ENCODE data around the gene CORIN.
A peak's percentile ranks its signal among the peaks of the same experiment; 100 is the strongest.

The CORIN gene

DNA sequence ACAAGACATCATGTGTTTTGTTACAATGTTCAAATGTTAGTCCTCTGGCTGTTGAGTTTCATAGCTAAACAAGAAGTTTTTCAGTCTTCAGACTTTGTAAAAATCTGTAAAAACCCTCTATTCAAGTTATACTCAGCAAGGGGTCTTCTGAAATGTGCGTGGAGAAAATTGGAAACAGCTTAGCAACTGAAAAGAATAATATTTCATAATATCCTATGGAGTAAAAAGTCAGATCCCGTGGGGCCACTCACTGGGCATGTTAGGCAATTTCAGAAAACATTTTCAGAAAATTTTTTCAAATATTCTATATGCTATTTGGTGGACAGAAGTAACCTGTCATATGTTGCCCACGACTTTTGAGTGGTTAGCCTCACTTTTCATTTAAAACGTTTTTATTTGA, 118.3 kb downstream of the CORIN start:
- Histone ChIP-seq H3K4me3 (ENCODE audit: low read depth, low read length) (no peak overlapping the region), H3K9me3 (ENCODE audit: control insufficient read depth, insufficient read depth, low read depth, low read length) (no peaks in the 10 kb centered on the region), H3K4me1 (ENCODE audit: control insufficient read depth, insufficient read depth, low read length) (no peaks in the 10 kb centered on the region), H3K27ac (ENCODE audit: extremely low read depth, low read depth, low read length) (no peak overlapping the region), H3K36me3 (ENCODE audit: control insufficient read depth in 2 of 2, insufficient read depth in 1 of 2, low read length in 2 of 2) (no peaks in the 10 kb centered on the region)
- TF ChIP-seq ZNF354C (tag by site-specific recombination; IDR thresholded peaks at IDR 0.05; ENCODE audit: borderline replicate concordance, low read depth) (no peak), ZNF785 (tag by site-specific recombination; IDR thresholded peaks at IDR 0.05) (no peak), ZBTB1 (tag by site-specific recombination; IDR thresholded peaks at IDR 0.05) (no peak), ZNF155 (tag by site-specific recombination; IDR thresholded peaks at IDR 0.05) (no peak), ZSCAN30 (tag by site-specific recombination; IDR thresholded peaks at IDR 0.05) (no peak)
- CTCF ChIA-PET: no interaction called here
- POLR2A ChIA-PET: no interaction called here

DNA sequence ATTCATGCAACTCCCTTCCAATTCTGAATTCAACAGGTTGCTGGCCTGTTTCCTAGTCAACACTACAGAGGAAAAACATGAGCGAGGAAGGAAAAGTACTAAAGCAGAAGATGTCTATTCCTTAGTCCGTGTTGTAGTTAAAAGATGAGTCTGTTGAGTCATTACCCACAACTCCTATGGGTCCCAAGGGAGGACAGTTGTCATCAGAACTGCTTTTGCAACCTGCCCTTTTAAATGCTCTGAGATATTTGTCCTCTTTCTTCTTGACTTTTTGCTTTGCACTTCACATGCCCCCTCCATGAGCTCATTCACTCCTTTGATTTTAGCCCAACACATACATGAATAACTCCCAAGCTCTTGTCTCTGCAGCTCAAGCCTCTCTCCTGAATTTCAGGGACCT, 119.2 kb downstream of the CORIN start:
- TF ChIP-seq, protein P1, sequence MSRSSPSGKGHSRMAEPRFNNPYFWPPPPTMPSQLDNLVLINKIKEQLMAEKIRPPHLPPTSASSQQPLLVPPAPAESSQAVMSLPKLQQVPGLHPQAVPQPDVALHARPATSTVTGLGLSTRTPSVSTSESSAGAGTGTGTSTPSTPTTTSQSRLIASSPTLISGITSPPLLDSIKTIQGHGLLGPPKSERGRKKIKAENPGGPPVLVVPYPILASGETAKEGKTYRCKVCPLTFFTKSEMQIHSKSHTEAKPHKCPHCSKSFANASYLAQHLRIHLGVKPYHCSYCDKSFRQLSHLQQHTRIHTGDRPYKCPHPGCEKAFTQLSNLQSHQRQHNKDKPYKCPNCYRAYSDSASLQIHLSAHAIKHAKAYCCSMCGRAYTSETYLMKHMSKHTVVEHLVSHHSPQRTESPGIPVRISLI (tag by site-specific recombination; IDR thresholded peaks at IDR 0.05): no peak
- TF ChIP-seq ZIC2 (tag by site-specific recombination; IDR thresholded peaks at IDR 0.05) (no peak), SCRT2 (tag by site-specific recombination; IDR thresholded peaks at IDR 0.05) (peak; percentile 57)
- no peaks in the 10 kb centered on the region for H3K4me1 ChIP-seq (ENCODE audit: control insufficient read depth, insufficient read depth, low read length)
- CTCF ChIA-PET: no interaction called here
- POLR2A ChIA-PET: no interaction called here
- H3K4me3 ChIP-seq (ENCODE audit: low read depth, low read length): no peak overlapping the region
- H3K27ac ChIP-seq (ENCODE audit: extremely low read depth, low read depth, low read length): no peak overlapping the region
- no peaks in the 10 kb centered on the region for H3K9me3 ChIP-seq (ENCODE audit: control insufficient read depth, insufficient read depth, low read depth, low read length)
- no peaks in the 10 kb centered on the region for H3K36me3 ChIP-seq (ENCODE audit: control insufficient read depth in 2 of 2, insufficient read depth in 1 of 2, low read length in 2 of 2)

DNA sequence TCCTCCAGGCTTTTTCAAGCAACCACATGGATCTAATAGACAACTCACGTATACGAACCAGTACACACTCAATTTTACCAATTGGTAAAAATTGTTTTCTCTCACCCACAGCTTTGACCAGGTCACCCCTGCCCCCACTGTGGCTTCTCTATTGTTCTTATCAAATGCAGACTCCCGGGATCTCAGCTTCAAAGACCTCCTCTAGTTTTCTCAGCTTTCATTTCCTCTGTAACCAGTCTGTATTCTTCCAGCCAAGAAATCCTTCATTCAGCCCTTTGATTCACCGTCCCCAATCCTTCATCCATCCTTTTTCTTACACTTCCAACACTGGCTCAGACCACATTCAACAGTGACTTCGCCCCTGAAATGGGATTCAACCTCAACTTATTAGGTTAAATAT, 120.7 kb downstream of the CORIN start:
- CTCF ChIA-PET: interaction anchor here (1.6 kb wide), 1 partner anchor 11 kb away, joined by 4 read pairs; no protein-coding TSS in a partner anchor
- Histone ChIP-seq H3K4me3 (ENCODE audit: low read depth, low read length) (no peak overlapping the region), H3K36me3 (ENCODE audit: control insufficient read depth in 2 of 2, insufficient read depth in 1 of 2, low read length in 2 of 2) (no peaks in the 10 kb centered on the region), H3K4me1 (ENCODE audit: control insufficient read depth, insufficient read depth, low read length) (no peaks in the 10 kb centered on the region), H3K9me3 (ENCODE audit: control insufficient read depth, insufficient read depth, low read depth, low read length) (no peaks in the 10 kb centered on the region), H3K27ac (ENCODE audit: extremely low read depth, low read depth, low read length) (no peak overlapping the region)
- no peak for TF ChIP-seq ZNF132 (tag by site-specific recombination; IDR thresholded peaks at IDR 0.05; ENCODE audit: borderline replicate concordance)
- POLR2A ChIA-PET: no interaction called here

DNA sequence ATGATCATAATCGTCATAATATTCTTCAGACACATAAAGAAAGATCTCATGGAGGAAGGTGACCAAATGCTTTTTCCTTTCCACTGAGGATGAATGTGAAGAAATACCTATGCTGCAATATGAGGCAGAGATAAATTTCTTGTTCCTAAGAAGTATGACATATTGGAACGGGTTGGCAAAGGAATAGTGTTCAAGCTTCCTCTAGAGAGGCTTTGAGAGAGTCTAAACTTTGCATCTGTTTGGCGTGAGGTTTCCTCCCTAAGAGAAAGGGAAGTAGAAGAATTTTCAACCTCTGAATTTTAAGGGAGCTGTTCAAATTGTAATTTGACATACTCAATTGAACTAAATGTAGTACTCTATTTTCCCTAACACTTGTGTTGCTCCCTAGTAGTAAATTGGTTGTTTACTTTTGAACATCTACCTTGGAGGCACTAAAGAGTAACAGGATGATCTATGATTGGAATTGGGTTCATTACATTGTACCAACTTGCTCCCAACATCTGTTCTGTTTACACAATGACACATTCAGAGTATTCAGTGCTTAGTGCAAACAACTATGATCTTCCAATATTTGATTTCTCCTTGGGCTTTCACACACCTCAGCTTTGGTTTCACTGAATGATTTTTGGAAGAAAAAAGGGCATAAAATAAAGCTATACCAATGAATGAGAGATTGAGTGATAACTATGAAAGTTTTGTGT, 122.0 kb downstream of the CORIN start:
- no peaks in the 10 kb centered on the region for H3K9me3 ChIP-seq (ENCODE audit: control insufficient read depth, insufficient read depth, low read depth, low read length)
- ChIA-PET CTCF (interaction anchor here (0.6 to 1.6 kb wide), 3 partner anchors 10 to 104 kb away, joined by 3 to 4 read pairs (median 3); no protein-coding TSS in a partner anchor), POLR2A (no interaction called here)
- no peaks in the 10 kb centered on the region for H3K36me3 ChIP-seq (ENCODE audit: control insufficient read depth in 2 of 2, insufficient read depth in 1 of 2, low read length in 2 of 2)
- no peaks in the 10 kb centered on the region for H3K4me1 ChIP-seq (ENCODE audit: control insufficient read depth, insufficient read depth, low read length)
- H3K27ac ChIP-seq (ENCODE audit: extremely low read depth, low read depth, low read length): no peak overlapping the region
- H3K4me3 ChIP-seq (ENCODE audit: low read depth, low read length): no peak overlapping the region
- TF ChIP-seq ZNF248 (tag by site-specific recombination; IDR thresholded peaks at IDR 0.05) (no peak), SP7 (tag by site-specific recombination; IDR thresholded peaks at IDR 0.05) (no peak), ZNF341 (tag by site-specific recombination; IDR thresholded peaks at IDR 0.05; ENCODE audit: low read depth) (no peak), ZNF169 (tag by site-specific recombination; IDR thresholded peaks at IDR 0.05) (no peak), ZNF274 (IDR thresholded peaks at IDR 0.05; ENCODE audit: low read length) (no peak), ZNF274 (tag by site-specific recombination; IDR thresholded peaks at IDR 0.05; ENCODE audit: borderline replicate concordance) (no peak), ZNF140 (tag by site-specific recombination; IDR thresholded peaks at IDR 0.05) (no peak), REPIN1 (tag by site-specific recombination; IDR thresholded peaks at IDR 0.05; ENCODE audit: low read depth) (no peak), ZNF585B (tag by site-specific recombination; IDR thresholded peaks at IDR 0.05) (no peak), ZNF560 (tag by site-specific recombination; IDR thresholded peaks at IDR 0.05; ENCODE audit: borderline replicate concordance) (no peak), ZFP69B (tag by site-specific recombination; IDR thresholded peaks at IDR 0.05) (no peak), ZNF394 (tag by site-specific recombination; IDR thresholded peaks at IDR 0.05; ENCODE audit: borderline replicate concordance) (no peak)
- TF ChIP-seq, protein P2, sequence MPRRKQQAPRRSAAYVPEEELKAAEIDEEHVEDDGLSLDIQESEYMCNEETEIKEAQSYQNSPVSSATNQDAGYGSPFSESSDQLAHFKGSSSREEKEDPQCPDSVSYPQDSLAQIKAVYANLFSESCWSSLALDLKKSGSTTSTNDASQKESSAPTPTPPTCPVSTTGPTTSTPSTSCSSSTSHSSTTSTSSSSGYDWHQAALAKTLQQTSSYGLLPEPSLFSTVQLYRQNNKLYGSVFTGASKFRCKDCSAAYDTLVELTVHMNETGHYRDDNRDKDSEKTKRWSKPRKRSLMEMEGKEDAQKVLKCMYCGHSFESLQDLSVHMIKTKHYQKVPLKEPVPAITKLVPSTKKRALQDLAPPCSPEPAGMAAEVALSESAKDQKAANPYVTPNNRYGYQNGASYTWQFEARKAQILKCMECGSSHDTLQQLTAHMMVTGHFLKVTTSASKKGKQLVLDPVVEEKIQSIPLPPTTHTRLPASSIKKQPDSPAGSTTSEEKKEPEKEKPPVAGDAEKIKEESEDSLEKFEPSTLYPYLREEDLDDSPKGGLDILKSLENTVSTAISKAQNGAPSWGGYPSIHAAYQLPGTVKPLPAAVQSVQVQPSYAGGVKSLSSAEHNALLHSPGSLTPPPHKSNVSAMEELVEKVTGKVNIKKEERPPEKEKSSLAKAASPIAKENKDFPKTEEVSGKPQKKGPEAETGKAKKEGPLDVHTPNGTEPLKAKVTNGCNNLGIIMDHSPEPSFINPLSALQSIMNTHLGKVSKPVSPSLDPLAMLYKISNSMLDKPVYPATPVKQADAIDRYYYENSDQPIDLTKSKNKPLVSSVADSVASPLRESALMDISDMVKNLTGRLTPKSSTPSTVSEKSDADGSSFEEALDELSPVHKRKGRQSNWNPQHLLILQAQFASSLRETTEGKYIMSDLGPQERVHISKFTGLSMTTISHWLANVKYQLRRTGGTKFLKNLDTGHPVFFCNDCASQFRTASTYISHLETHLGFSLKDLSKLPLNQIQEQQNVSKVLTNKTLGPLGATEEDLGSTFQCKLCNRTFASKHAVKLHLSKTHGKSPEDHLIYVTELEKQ (tag by site-specific recombination; IDR thresholded peaks at IDR 0.05; ENCODE audit: borderline replicate concordance): no peak
- TF ChIP-seq, protein P3, sequence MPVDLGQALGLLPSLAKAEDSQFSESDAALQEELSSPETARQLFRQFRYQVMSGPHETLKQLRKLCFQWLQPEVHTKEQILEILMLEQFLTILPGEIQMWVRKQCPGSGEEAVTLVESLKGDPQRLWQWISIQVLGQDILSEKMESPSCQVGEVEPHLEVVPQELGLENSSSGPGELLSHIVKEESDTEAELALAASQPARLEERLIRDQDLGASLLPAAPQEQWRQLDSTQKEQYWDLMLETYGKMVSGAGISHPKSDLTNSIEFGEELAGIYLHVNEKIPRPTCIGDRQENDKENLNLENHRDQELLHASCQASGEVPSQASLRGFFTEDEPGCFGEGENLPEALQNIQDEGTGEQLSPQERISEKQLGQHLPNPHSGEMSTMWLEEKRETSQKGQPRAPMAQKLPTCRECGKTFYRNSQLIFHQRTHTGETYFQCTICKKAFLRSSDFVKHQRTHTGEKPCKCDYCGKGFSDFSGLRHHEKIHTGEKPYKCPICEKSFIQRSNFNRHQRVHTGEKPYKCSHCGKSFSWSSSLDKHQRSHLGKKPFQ (tag by site-specific recombination; IDR thresholded peaks at IDR 0.05): no peak
